ENCODE results near the gene ZNF385B.

DNA sequence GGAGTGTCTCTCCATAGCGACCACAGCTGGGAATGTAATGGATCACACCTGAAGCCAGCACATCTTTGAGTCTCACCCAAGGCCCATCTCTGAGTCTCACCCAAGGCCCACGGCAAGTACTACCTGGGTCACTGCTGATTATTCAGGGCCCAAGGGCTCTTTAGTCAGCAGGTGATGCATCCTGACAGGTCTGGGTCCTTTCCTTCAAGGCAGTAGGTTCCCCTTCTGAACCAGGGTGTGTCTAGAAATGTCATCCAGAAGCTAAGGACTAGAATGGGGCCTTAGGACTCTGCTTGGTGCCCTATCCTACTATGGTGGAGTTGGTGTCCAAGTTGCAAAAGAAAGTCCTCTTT lies 248.1 kb downstream of the ZNF385B start:
- TF ChIP-seq, protein P1, sequence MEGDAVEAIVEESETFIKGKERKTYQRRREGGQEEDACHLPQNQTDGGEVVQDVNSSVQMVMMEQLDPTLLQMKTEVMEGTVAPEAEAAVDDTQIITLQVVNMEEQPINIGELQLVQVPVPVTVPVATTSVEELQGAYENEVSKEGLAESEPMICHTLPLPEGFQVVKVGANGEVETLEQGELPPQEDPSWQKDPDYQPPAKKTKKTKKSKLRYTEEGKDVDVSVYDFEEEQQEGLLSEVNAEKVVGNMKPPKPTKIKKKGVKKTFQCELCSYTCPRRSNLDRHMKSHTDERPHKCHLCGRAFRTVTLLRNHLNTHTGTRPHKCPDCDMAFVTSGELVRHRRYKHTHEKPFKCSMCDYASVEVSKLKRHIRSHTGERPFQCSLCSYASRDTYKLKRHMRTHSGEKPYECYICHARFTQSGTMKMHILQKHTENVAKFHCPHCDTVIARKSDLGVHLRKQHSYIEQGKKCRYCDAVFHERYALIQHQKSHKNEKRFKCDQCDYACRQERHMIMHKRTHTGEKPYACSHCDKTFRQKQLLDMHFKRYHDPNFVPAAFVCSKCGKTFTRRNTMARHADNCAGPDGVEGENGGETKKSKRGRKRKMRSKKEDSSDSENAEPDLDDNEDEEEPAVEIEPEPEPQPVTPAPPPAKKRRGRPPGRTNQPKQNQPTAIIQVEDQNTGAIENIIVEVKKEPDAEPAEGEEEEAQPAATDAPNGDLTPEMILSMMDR (IDR thresholded peaks at IDR 0.05 in 4 of 5, conservative IDR thresholded peaks at IDR 0.05 in 1 of 5) = no peak
- no peak for TF ChIP-seq POLR2A (IDR thresholded peaks at IDR 0.05)
